Loucy (cell line): ENCODE data around the gene SLC22A23.

Source experiments
- H2AFZ ChIP-seq: fragments of 200-600 bp; sonication (generic); 2 replicates; pipeline ENCODE4 v1.6.0; 2016; ENCODE audit warnings: antibody characterized with exemption, mild to moderate bottlenecking, low read length, moderate library complexity
- H3F3A ChIP-seq: fragments of 200-600 bp; 2 replicates; pipeline ENCODE4 v1.6.0; 2016; ENCODE audit warnings: antibody characterized with exemption, low read depth, mild to moderate bottlenecking
- H3K27me3 ChIP-seq: fragments of 200-600 bp; sonication (generic); 2 replicates; pipeline ENCODE4 v1.6.1; 2014; ENCODE audit warnings: low read length, mild to moderate bottlenecking; ENCODE audit not compliant: insufficient read depth, poor library complexity, severe bottlenecking
- H3K36me3 ChIP-seq: fragments of 200-600 bp; sonication (generic); 2 replicates; pipeline ENCODE4 v1.6.1; 2016; ENCODE audit warnings: low read length; ENCODE audit not compliant: insufficient read depth
- H3K4me1 ChIP-seq: fragments of 200-600 bp; sonication (generic); 2 replicates; pipeline ENCODE4 v1.5.1; 2014; ENCODE audit warnings: low read length, mild to moderate bottlenecking; ENCODE audit not compliant: insufficient read depth, poor library complexity, severe bottlenecking
- H3K4me2 ChIP-seq: fragments of 200-600 bp; sonication (generic); 2 replicates; pipeline ENCODE4 v1.6.0; 2014; ENCODE audit warnings: antibody characterized with exemption, low read length, low read depth, mild to moderate bottlenecking; ENCODE audit not compliant: poor library complexity, severe bottlenecking
- H3K4me3 ChIP-seq: fragments of 200-600 bp; sonication (generic); 2 replicates; pipeline ENCODE4 v1.5.1; 2014; ENCODE audit warnings: low read length, mild to moderate bottlenecking, mixed read lengths; ENCODE audit not compliant: poor library complexity, severe bottlenecking
- H3K79me2 ChIP-seq: fragments of 200-600 bp; sonication (generic); 2 replicates; pipeline ENCODE4 v1.6.1; 2014; ENCODE audit warnings: low read length; ENCODE audit not compliant: insufficient read depth
- H3K9ac ChIP-seq: fragments of 200-600 bp; sonication (generic); 2 replicates; pipeline ENCODE4 v1.6.0; 2014; ENCODE audit warnings: mild to moderate bottlenecking, low read depth, low read length, moderate library complexity; ENCODE audit not compliant: poor library complexity, severe bottlenecking
- H3K9me2 ChIP-seq: fragments of 200-600 bp; sonication (generic); replicated peaks from 2 replicates; pipeline ENCODE4 v1.6.1; 2016; ENCODE audit warnings: low read depth, low read length, mixed read lengths
- H3K9me3 ChIP-seq: fragments of 200-600 bp; sonication (generic); 2 replicates; pipeline ENCODE4 v1.6.1; 2014; ENCODE audit warnings: mild to moderate bottlenecking, antibody characterized with exemption, low read length, low read depth; ENCODE audit not compliant: insufficient read depth
- H4K20me1 ChIP-seq: fragments of 200-600 bp; sonication (generic); 2 replicates; pipeline ENCODE4 v1.6.0; 2014; ENCODE audit warnings: antibody characterized with exemption, low read length, mild to moderate bottlenecking; ENCODE audit not compliant: insufficient read depth, poor library complexity, severe bottlenecking
- CTCF ChIP-seq: fragments of 200-600 bp; sonication (generic); conservative IDR thresholded peaks from 2 replicates; pipeline ENCODE4 v1.5.1; 2014; ENCODE audit warnings: mild to moderate bottlenecking, antibody characterized with exemption, low read length
- EZH2phosphoT487 ChIP-seq: fragments of 200-600 bp; IDR thresholded peaks from 2 replicates; pipeline ENCODE4 v1.6.1; 2018; ENCODE audit warnings: antibody characterized with exemption, mild to moderate bottlenecking, moderate library complexity, borderline replicate concordance

Gene SLC22A23

DNA sequence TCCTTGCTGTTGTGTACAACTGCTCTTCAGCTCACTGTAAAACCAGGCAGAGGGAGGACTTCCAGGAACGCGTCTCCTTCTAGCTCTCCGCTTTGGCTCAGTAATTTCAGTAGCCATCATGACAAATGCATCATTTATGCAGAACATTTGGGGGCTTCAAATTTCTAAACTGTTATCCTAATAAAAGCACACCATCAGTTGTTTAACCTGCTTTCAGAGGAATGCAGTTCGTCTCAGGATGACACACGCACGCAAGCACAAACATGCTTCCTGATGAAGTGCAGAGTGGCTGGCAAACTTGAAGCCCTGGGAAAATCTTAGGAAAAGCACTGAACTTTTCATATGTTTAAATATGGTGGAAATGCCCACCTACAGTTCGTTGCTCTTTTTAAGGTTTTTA is 24.4 kb downstream of the SLC22A23 start:
- Histone ChIP-seq H2AFZ (no peak overlapping the region), H3K36me3 (no peaks in the 10 kb centered on the region), H3K27me3 (no peaks in the 10 kb centered on the region), H3K9me2 (no peaks in the 10 kb centered on the region), H3K4me2 (no peak overlapping the region), H4K20me1 (no peaks in the 10 kb centered on the region), H3K9ac (no peak overlapping the region), H3F3A (no peaks in the 10 kb centered on the region), H3K9me3 (no peaks in the 10 kb centered on the region), H3K4me1 (no peaks in the 10 kb centered on the region), H3K79me2 (no peaks in the 10 kb centered on the region), H3K4me3 (no peak overlapping the region)
- TF ChIP-seq EZH2phosphoT487 (no peak), CTCF (no peak)

DNA sequence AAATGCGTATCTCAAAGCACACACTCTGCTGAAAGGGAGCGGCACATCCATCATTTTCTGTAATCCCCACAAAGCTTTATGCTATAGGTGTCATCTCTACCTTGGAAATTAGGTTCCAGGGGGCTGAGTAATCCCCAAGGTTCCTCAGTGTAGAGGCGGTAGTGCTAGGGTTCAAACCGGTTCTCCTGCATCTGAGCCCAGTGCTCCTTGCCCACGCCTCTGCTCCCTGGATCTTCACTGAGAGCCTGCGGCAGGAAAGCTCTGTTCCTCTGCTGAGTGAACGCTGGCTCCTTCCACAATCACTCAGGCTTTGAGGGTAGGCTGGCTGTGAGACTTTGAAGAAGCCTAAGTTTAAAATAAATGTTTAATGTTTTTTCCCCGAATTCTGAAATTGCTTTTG is 24.9 kb downstream of the SLC22A23 start:
- H3K79me2 ChIP-seq: no peaks in the 10 kb centered on the region
- no peak overlapping the region for H3K4me3 ChIP-seq
- no peaks in the 10 kb centered on the region for H3K36me3 ChIP-seq
- no peak overlapping the region for H3K4me2 ChIP-seq
- H2AFZ ChIP-seq: no peak overlapping the region
- no peaks in the 10 kb centered on the region for H3K27me3 ChIP-seq
- TF ChIP-seq EZH2phosphoT487 (no peak), CTCF (no peak)
- H3F3A ChIP-seq: no peaks in the 10 kb centered on the region
- H4K20me1 ChIP-seq: no peaks in the 10 kb centered on the region
- no peaks in the 10 kb centered on the region for H3K4me1 ChIP-seq
- no peaks in the 10 kb centered on the region for H3K9me3 ChIP-seq
- H3K9ac ChIP-seq: no peak overlapping the region
- H3K9me2 ChIP-seq: no peaks in the 10 kb centered on the region

- H3K4me1 ChIP-seq: no peaks in the 10 kb centered on the region
- H3K79me2 ChIP-seq: no peaks in the 10 kb centered on the region
- no peaks in the 10 kb centered on the region for H3F3A ChIP-seq
- no peaks in the 10 kb centered on the region for H4K20me1 ChIP-seq
- no peaks in the 10 kb centered on the region for H3K36me3 ChIP-seq
- H3K9me3 ChIP-seq: no peaks in the 10 kb centered on the region
- H3K27me3 ChIP-seq: no peaks in the 10 kb centered on the region
- no peaks in the 10 kb centered on the region for H3K9me2 ChIP-seq
- H2AFZ ChIP-seq: no peak overlapping the region
- H3K9ac ChIP-seq: no peak overlapping the region
- no peak overlapping the region for H3K4me3 ChIP-seq
- TF ChIP-seq CTCF: no peak
- TF ChIP-seq EZH2phosphoT487: no peak
- no peak overlapping the region for H3K4me2 ChIP-seq
Observed at GRCh38 chr6:3429211-3429610, 27.6 kb downstream of the SLC22A23 start.
